CD4-positive, alpha-beta T cell treated with Interleukin-10 for 1 hour (primary cell): ENCODE data around the gene GLRX.

Experiments used
- DNase-seq: peaks from one replicate; pipeline ENCODE4 v3.0.0-alpha.2; 2020

GLRX gene

DNA sequence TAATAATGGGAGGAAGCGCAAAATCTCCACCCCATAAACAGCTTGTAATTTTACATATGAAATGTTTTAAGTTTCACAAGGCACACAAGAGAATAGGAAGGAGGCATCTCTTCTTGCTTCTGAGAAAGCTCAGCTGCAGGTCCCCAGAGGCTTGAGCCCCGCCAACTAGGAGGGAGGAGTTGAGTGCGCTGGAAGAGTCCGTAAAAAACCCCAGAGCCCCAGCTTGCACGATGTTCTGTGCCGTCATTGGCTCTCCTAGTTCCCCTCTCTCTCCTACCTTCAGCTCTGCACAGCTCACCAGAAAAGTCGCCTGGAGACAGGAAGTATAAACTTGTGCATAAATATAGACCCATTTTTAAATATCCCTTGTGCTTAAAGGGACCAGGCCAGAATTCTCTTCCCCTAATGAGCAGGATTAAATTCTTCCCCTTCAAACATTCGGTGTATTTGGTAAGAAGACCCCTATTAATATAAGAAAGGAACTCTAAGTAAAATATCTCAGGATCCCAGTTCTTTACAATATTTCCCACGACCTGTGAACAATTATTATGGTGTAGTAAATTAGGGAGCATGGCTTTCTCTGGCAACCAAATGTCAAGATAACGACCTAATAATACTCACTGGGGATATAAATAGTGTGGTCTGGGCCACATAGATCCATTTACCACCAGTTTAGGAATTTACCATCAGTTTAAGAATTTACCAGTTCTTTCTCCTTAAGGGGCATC lies 13.7 kb downstream of the GLRX start:
- peak; percentile 86 for DNase-seq

- no peak for DNase-seq
Observed at GRCh38 chr5:95808013-95808685, 14.4 kb downstream of the GLRX start.

GRCh38 chr5:95806687-95807086 lies 15.8 kb downstream of the GLRX start:
- no peak for DNase-seq

GRCh38 chr5:95804736-95805539 lies 17.6 kb downstream of the GLRX start:
- no peak for DNase-seq

- no peak for DNase-seq
Observed at GRCh38 chr5:95803271-95804148, 19.0 kb downstream of the GLRX start.

DNA sequence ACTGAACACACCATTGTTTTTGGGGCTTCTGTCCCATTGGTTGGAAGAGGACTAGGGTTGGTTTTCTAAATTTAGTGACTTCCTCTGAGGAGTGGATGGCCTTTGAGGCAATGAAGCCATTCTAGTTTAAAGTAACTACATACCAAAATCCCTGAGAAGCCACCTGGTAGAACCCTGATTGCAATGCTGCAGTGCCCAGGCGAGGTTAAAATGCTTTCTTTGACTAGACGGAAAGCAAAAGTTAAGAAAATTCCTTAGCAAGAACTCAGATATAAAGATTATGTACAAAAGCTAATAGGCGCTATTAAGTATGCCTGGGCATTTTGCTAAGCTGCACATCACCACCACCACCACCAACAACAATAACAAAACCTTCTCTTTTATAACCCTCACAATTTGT lies 20.6 kb downstream of the GLRX start:
- DNase-seq, result no peak

- DNase-seq, result no peak
Observed at GRCh38 chr5:95801532-95801931, 21.0 kb downstream of the GLRX start.

- no peak for DNase-seq
Observed at GRCh38 chr5:95800553-95800952, 22.0 kb downstream of the GLRX start.

DNA sequence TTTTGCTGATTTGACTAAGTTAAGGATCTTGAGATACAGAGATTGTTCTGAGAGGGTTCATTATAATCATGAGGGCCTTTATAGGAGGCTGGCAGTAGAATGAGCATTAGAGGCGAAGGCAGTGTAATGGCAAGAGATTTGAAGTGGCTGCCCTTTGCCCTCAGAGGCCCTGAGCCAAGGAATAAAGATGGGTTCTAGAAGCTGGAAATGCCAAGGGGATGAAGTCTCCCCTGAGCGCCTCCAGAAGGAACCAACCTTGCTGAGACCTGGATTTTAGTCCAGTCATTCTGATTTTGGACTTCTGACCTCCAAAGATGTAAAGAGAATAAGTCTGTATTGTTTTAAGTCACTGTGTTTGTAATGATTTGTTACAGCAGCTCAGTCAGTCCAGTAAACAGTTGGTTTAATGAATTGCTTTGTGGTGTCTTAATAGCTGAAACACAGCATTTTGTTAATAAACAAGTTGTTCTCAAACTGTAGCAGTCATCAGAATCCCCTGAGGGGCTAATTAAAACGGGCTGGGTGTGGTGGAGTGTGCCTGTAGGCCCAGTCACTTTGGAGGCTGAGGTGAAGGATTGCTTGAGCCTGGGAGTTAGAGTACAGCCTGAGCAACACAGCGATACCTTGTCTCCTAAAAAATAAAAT lies 23.2 kb downstream of the GLRX start:
- no peak for DNase-seq

- no peak for DNase-seq
Observed at GRCh38 chr5:95798545-95798944, 24.0 kb downstream of the GLRX start.

DNA sequence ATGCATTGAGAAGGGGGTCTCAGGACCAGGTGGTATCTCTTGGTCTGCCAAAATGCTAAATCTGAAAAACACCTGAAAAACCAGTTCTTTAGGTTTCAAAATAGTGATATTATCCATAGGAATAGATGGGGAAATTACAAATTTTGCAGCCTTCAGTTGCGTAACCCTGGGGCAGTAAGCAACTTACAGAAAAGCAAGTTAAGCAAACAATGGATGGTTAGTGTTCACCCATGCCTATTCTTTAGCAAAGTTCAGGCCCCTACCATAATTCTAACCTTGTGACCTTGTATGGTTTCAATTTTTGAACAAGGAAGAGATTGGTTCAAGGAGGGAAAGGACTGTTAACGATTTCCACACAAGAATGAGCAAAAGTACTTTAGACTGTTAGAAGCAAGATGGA lies 24.5 kb downstream of the GLRX start:
- DNase-seq, result no peak

GRCh38 chr5:95797301-95797700 lies 25.2 kb downstream of the GLRX start:
- no peak for DNase-seq

DNA sequence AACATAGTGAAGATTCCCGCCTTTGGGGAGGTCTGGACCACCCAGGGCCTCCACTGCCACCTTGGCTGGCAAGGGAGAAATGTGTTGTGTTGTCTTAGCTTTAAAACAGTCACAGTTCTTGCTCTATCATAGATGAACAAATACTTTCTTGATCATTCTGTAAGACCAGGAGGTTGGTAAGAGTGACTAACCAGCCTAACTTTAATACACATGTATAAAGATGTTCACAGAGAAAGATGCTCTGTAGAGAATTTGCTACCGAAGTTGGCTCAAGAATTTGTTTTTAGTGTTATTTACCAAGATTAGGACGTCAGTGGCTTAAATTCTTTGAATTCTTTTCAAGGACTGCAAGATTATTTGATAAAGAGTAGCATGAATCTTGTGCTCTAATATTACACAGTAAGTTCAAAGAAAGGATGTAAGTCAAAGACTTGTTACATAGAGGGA lies 28.4 kb downstream of the GLRX start:
- no peak for DNase-seq

DNA sequence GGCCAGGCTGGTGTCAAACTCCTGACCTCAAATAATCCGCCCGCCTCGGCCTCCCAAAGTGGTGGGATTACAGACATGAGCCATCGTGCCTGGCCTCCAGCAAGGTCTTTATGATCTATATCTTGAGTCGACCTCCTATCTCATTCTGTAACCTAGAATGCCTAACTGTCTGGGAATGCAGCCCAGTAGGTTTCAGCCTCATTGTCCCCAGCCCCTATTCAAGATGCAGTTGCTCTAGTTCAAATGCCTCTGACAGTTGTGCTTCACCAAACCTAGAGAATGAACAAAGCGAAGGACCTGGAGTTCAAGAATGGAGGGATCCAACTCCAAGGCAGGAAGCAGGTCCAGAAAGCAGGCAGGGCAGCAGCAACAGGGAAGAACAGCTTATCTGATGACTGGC lies 30.8 kb downstream of the GLRX start:
- no peak for DNase-seq

DNA sequence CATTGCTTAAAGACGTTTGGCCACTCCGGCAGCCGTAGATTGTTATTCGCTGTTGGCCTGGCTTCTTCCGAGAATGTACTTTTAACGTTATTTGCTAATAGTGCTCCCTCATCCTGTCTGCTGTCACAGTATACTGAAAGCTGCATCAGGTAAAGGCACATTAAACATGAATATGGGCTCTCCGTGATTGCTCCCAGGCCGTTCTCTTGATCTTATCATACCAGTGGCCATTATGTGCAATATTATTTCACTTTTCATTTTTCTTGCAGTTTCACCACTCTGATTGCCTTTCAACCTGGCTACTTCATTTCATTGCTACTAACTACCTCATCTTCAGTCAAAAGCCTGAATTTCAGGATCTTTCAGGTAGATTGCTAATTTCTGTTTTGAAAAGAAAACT lies 34.0 kb downstream of the GLRX start:
- DNase-seq, result no peak

GRCh38 chr5:95786821-95787418 lies 35.6 kb downstream of the GLRX start:
- no peak for DNase-seq

- DNase-seq, result no peak
Observed at GRCh38 chr5:95784514-95785302, 37.8 kb downstream of the GLRX start.

DNA sequence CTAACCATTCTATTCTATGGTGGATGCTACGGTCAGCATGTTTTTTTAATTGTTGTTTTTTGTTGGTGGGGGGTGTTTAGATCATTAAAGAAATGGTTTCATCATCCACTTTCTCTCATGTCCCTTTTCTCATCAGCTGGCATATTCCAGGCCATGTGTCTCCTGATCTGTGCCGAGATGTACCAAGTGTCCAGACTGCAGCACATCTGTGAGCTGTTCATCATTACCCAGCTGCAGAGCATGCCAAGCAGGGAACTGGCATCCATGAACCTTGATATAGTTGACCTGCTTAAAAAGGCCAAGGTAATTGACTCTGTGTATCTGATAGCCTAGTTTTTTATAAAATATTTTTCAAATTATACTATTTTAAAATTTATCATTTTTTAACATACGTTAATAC lies 38.9 kb downstream of the GLRX start:
- DNase-seq, result no peak

GRCh38 chr5:95782181-95782580 lies 40.3 kb downstream of the GLRX start:
- no peak for DNase-seq

DNA sequence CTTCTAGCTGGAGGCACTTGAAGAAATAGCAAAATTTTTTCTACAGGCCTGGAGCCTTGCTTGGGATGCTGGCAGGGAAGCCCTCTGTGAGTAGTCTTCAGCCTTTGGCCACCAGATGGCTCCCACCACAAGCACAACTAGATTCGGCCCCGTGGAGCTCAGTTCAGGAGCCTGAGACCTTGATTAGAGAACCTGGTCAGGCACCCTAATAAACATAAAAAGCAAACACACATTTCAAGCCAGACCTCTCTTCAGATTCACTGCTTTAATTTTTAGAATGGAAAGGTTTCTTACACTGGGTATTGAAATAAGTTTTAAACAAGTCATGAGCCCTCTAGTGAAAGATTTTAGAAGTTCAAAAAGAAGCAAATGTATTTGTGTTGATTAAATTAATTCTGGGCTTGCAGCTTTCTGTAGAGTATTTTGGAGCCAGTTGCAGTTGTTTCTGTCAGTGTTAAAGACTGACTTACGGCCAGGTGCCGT lies 41.4 kb downstream of the GLRX start:
- peak; percentile 80 for DNase-seq

- DNase-seq, result no peak
Observed at GRCh38 chr5:95780597-95780996, 41.9 kb downstream of the GLRX start.
